HG03558 (cell line): ENCODE measurements around the gene WDR27.
A peak's percentile ranks its signal among the peaks of the same experiment; 100 is the strongest.
"Not testable (repeated sequence)": the region's sequence is repeated elsewhere in the genome, so short reads cannot be mapped to it uniquely, and the experiment has no call there.

Experiments used
- ATAC-seq: cut with Tn5 transposase; IDR thresholded peaks from one replicate; pipeline ENCODE4 v1.9.1; 2021; ENCODE audit warnings: moderate number of reproducible peaks; ENCODE audit not compliant: unreplicated experiment; ENCODE audit errors: extremely low read depth

The WDR27 gene

GRCh38 chr6:169666441-169666840 lies 35.4 kb downstream of the WDR27 start:
- ATAC-seq, result no peak

DNA sequence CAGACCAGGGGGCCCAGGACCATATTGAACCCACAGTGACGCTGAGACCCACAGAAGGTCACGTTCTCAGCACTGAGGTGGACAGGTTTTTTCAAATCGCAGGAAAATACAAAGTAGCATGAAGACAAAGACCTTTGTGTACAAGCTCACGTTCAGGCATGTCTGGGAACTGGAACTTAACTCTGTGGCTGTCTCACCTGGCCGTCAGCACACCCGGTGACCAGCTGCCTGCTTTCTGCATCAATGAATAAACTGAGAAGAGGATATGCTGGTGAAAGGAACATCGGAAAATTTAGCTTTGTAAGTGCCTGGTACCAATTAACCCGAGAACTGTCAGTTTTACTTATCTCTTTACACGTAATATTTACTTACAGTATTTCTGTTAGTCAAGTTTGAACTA lies 36.5 kb downstream of the WDR27 start:
- ATAC-seq, result no peak

DNA sequence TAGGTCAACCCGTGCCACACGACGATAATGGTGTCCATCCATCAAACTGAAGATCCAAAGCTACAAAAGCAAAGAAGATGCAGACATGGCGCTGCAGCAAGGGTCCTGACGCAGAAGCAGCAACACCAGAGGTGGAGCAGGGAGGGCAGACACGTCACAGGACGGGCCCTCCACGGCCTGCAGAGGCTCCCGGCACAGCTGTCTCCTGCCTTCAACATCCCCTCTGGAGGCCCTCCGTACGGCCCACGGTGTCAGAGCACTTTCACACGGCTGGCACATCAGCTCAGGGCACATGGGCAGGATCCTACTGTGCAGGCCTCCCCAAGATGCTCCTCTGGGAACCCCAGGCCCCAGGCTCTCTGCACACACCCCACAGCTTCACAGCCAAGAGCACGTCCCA lies 37.6 kb downstream of the WDR27 start:
- no peak for ATAC-seq

DNA sequence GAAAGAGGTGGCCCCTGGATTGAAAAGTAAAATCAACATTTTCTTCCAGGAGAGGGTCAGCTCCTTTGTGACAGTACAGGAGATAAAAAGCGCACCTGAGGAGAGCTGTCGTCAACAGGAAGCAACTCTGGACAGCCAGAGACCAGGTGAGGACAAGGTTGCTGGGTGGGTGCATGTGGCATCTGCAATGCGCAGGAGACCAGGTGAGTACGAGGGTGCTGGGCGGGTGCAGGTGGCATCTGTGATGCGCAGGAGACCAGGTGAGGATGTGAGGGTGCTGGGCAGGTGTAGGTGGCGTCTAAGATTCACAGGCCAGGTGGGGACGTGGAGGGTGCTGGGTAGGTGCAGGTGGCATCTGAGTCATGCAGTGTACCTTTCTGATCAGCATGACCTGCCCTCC lies 38.4 kb downstream of the WDR27 start:
- no peak for ATAC-seq

DNA sequence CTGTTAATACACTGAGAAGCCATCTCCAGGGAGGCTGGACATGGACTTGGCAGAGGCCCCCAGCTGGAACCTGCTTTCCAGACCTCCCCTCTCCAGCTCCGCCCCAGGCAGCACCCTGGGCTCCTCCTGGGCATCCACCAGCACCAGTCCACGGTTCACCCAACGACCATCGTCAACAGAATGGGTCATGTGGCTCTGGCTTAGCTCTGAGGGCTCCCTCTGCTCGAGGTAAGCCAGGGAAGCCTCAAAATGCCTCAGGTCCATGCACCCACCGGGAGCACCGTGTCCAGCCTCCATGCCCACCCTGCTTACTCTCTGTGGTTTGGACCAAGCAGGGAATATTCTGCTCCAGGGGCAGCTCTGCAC lies 40.5 kb downstream of the WDR27 start:
- ATAC-seq, result no peak

GRCh38 chr6:169660751-169661390 lies 41.0 kb downstream of the WDR27 start:
- ATAC-seq, result no peak

GRCh38 chr6:169659820-169660610 lies 41.8 kb downstream of the WDR27 start:
- ATAC-seq, result no peak

DNA sequence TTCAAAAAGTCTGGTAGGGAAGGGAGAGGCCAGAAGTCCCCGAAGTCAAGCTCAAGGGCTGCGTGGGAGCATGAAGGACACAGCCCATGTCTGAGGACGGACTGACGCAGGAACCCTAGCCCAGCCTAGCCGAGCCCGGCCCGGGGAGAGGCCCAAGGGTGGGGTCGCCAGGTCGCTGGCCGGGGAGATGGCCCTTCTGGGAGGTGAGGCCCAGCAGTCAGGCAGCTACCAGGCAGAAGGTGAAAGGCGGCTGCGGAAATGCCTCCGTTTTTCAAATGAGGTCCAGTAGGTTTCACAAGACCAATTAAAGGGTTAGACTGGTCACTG lies 44.6 kb downstream of the WDR27 start:
- no peak for ATAC-seq

- ATAC-seq, result no peak
These were observed 45.1 kb downstream of the WDR27 start for GRCh38 chr6:169656546-169657283.

DNA sequence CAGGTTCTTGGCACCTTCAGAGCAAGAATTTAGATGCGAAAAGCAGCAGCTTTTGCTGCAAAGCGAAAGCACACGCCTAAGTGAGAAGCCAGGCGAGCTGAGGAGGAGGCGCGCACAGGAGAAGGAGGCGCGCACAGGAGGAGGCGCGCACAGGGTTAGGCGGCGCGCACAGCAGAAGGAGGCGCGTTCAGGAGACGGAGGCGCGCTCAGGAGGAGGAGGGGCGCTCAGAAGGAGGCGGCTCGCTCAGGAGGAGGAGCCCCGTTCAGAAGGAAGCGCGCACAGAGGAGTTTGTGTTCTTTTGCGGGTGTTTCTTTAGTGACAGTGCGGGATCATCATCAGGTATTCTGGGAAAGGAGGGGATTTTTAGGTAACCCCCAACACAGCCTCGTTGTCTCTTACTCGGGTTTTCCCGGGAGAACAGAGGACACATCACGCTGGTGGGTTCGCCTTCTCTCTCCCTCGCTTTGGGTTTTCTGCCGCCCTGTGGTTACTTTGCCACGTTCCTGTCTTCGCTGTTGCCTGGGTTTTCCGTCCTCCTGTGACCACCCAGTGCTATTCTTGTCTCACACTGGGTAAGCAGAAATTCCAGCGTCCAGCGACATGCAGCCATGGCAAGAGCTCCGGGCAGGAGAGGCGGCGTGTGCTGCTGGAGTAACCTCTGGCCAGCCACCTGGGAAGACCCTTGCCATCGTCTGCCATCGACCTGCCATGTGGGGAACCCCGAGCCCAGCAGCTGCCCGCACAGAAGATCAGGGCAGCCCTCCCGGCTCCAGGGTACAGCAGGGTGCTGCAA lies 47.0 kb downstream of the WDR27 start:
- ATAC-seq, result peak; percentile 88

DNA sequence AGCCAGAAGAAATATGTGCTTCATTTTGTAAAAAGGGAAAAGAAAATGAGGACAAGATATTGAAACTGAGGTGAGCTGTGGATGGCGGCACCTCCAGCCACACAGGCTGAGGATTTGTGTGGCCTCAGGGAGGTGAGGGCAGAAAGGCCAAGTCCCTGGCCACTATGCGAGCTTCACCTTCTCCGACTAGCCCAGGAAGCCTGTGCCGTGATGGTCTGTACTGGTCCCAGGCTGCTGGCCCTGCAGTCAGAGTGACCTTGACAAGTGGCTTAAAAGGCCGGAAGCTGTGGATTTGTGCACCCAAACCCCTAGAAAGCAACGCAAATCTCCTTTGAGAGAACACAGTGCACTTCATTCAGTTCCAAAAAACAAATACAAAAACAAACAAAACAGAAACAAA lies 48.1 kb downstream of the WDR27 start:
- no peak for ATAC-seq

DNA sequence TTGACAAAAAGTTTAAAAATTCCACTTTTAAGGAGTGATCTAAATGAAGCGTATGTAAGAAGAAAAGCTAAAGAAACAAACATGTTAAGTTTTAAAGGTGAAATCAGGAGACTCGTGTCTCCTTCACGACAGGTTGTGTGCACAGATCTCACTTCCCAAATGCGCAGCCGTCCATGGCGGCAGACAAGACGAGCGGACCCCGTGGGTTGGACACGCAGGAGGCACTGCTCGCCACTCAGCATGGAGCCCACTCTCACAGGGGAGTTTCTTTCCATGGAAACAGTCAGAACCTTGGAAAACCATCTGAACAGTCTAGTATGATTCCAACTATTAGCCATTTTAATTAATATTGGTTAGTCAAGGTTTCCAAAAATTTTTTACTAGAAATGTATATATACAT lies 48.9 kb downstream of the WDR27 start:
- no peak for ATAC-seq

DNA sequence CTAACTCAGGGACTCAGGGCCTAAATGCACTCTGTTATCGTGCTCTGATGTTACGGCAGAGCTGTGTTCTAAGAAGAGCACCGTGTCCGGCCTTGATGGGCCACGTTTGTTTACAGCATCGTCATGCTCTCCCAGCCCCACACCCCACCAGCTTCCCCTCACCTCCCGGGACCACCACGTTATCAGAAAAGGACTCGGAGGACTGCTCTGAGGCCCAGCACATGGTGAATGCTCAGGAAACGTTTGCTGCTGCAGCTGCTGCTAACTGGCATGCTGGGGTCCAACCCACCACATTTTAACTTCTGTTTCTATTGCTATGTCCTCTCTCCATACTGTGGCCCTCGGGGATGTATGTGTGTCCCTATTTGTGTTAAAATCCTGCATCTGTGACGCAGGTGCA lies 50.3 kb downstream of the WDR27 start:
- ATAC-seq, result no peak

DNA sequence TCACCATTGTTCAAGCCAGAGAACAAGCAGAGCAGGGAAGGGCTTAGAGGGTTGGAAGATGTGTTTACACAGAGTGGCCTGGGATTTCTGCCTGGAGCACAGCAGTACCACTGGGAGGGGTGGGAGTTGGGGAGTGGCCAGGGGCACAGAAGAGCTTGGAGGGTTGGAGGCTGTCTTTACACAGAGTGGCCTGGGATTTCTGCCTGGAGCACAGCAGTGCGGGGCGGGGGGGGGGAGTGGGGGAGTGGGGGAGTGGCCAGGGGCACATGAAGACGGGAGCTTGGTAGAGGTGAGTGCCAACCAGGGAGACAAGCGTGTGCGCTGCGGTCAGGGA lies 50.9 kb downstream of the WDR27 start:
- no peak for ATAC-seq

GRCh38 chr6:169650241-169650958 lies 51.4 kb downstream of the WDR27 start:
- ATAC-seq, result no peak

DNA sequence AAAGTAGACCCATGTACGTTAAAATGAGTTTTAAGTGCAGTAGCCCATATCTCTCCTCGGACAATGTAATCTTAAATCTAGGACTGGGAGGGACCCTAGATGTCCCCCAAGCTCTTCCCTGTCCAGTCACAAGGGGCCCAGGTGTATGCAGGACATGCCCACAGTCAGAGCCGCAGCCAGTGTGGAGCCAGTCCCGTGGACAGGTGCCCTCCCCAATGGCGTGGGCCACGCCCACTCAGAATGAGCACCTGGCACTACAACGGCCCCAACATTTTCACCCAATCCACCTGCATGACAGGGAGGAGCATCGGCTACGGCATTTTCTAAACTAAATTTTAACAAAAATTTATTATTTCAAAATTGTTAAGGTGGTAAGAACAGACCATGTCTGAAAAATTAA lies 53.2 kb downstream of the WDR27 start:
- no peak for ATAC-seq

GRCh38 chr6:169648092-169648491 lies 53.7 kb downstream of the WDR27 start:
- no peak for ATAC-seq

- ATAC-seq, result no peak
These were observed 54.2 kb downstream of the WDR27 start for GRCh38 chr6:169647637-169648036.

DNA sequence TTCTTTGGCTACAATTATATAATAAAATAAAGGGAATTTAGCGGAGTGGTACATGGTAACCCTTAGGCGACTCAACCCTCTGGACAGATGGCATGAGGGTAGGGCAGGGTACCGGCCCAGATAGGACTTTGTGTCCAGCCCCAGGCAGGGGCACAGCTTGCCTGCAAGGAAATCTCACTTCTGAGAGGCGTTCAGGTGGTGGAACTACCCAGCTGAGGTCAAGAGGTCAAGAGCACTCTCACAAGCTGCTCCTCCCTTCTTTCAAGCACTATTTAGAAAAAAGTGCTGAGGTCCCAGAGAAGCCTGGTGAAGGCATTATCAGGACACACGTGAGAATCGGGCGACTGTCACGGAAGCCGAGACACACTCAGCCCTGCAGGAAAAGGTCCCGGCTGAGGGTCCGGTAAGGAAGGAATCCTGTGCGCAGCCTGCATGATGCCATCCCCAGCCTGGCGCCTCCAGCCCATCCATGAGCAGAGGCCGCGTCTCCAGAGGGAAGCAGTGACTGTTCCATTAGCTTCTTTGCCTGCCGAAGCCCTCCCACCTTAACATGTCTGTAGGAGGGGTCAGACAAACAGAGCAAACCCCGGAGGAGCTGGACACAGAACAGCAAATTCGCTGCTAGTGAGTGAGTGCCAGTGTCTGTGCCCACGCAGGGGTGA lies 54.8 kb downstream of the WDR27 start:
- ATAC-seq, result no peak

GRCh38 chr6:169645459-169645858 lies 56.4 kb downstream of the WDR27 start:
- not testable (repeated sequence) for ATAC-seq
